Measurements from ENCODE around the gene KRTAP10-6.
"Not testable (repeated sequence)": the region's sequence is repeated elsewhere in the genome, so short reads cannot be mapped to it uniquely, and the experiment has no call there.

Gene KRTAP10-6

GRCh38 chr21:44598061-44598460, 5.8 kb upstream of the KRTAP10-6 start:
- DNase-seq, result peak; percentile 25

- no peak for DNase-seq
Observed at GRCh38 chr21:44596068-44596725, 3.9 kb upstream of the KRTAP10-6 start.

GRCh38 chr21:44595524-44595923, 3.2 kb upstream of the KRTAP10-6 start:
- DNase-seq, result no peak

- no peak for DNase-seq
Observed at GRCh38 chr21:44594406-44594916, 2.2 kb upstream of the KRTAP10-6 start.

GRCh38 chr21:44593598-44594405, 1.5 kb upstream of the KRTAP10-6 start:
- no peak for DNase-seq

GRCh38 chr21:44591801-44592130, 539 bp downstream of the KRTAP10-6 start:
- DNase-seq, result not testable (repeated sequence)

GRCh38 chr21:44590897-44591800, 1.2 kb downstream of the KRTAP10-6 start:
- DNase-seq, result not testable (repeated sequence)

GRCh38 chr21:44590311-44590721, 2.0 kb downstream of the KRTAP10-6 start:
- no peak for DNase-seq

- DNase-seq, result no peak
Observed at GRCh38 chr21:44589586-44590305, 2.6 kb downstream of the KRTAP10-6 start.

GRCh38 chr21:44589094-44589493, 3.2 kb downstream of the KRTAP10-6 start:
- DNase-seq, result no peak

- DNase-seq, result no peak
Observed at GRCh38 chr21:44585892-44586291, 6.4 kb downstream of the KRTAP10-6 start.

- peak; percentile 26 for DNase-seq
Observed at GRCh38 chr21:44583800-44584147, 8.5 kb downstream of the KRTAP10-6 start.

- peak; percentile 32 for DNase-seq
Observed at GRCh38 chr21:44583089-44583799, 9.1 kb downstream of the KRTAP10-6 start.

GRCh38 chr21:44582055-44582454, 10.2 kb downstream of the KRTAP10-6 start:
- DNase-seq, result peak; percentile 54

GRCh38 chr21:44581158-44581557, 11.1 kb downstream of the KRTAP10-6 start:
- no peak for DNase-seq

- DNase-seq, result peak; percentile 21
Observed at GRCh38 chr21:44580231-44580821, 12.0 kb downstream of the KRTAP10-6 start, which contains the start of gene KRTAP10-5. Gene KRTAP10-5, minus strand, starts transcription at chr21:44580604. Its CDS starts 26 bp downstream, at chr21:44580578.

GRCh38 chr21:44579833-44580144, 12.5 kb downstream of the KRTAP10-6 start:
- no peak for DNase-seq

- DNase-seq, result no peak
Observed at GRCh38 chr21:44579056-44579832, 13.1 kb downstream of the KRTAP10-6 start.

GRCh38 chr21:44578371-44579055, 13.8 kb downstream of the KRTAP10-6 start:
- DNase-seq, result no peak

- no peak for DNase-seq
Observed at GRCh38 chr21:44576025-44576420, 16.3 kb downstream of the KRTAP10-6 start.
